WTC11 (cell line): ENCODE measurements around the gene PGM2L1. TPM values are rescaled to one million over a fixed set of nuclear protein-coding genes. Genes with fewer than 3 reads are reported as not detected.

Experiments
- ATAC-seq: fragments of 200-7000 bp; cut with Tn5 transposase; 2 replicates; pipeline ENCODE4 v1.10.0; 2021; ENCODE audit warnings: mild to moderate bottlenecking, moderate library complexity
- CTCF ChIA-PET: fragments of 300-600 bp; sonication (Branson Sonifier 250); formaldehyde crosslinking; loops from one replicate; lab custom pipeline; 2021; ENCODE audit warnings: antibody characterized with exemption; lab: Charles Lee
- POLR2A ChIA-PET: fragments of 350-600 bp; sonication (Branson Sonifier 250); formaldehyde crosslinking; loops from one replicate; lab custom pipeline; 2021; ENCODE audit warnings: antibody characterized with exemption; lab: Charles Lee
- DNase-seq: peaks from one replicate; pipeline ENCODE4 v3.0.0; 2021; ENCODE audit warnings: low spot score
- H3K27ac Mint-ChIP-seq: 2 replicates; pipeline ENCODE4 v1.8.0; 2021; ENCODE audit warnings: mixed read lengths
- H3K27me3 Mint-ChIP-seq: 2 replicates; pipeline ENCODE4 v1.8.0; 2021; ENCODE audit warnings: low read depth, mild to moderate bottlenecking, moderate library complexity, mixed read lengths
- H3K36me3 Mint-ChIP-seq: 2 replicates; pipeline ENCODE4 v1.8.0; 2021; ENCODE audit warnings: mixed read lengths
- H3K4me1 Mint-ChIP-seq: 2 replicates; pipeline ENCODE4 v1.8.0; 2022; ENCODE audit warnings: mixed read lengths
- H3K4me3 Mint-ChIP-seq: 2 replicates; pipeline ENCODE4 v1.8.0; 2021; ENCODE audit warnings: mild to moderate bottlenecking, moderate library complexity, mixed read lengths
- H3K9me3 Mint-ChIP-seq: 2 replicates; pipeline ENCODE4 v1.8.0; 2021; ENCODE audit warnings: mixed read lengths
- AR ChIP-seq: fragments of 250-450 bp; sonication (Bioruptor Pico); IDR thresholded peaks from 2 replicates; pipeline ENCODE4 v1.9.0; 2021; ENCODE audit warnings: mild to moderate bottlenecking
- ATF2 ChIP-seq: sonication (generic); formaldehyde crosslinking; IDR thresholded peaks from 2 replicates; pipeline ENCODE4 v1.8.1; 2022; ENCODE audit warnings: low read depth, missing genetic modification reagents, borderline replicate concordance
- CREM ChIP-seq: sonication (generic); formaldehyde crosslinking; IDR thresholded peaks from 2 replicates; pipeline ENCODE4 v1.8.1; 2022; ENCODE audit warnings: mild to moderate bottlenecking, missing genetic modification reagents, moderate library complexity
- E2F1 ChIP-seq: sonication (generic); formaldehyde crosslinking; IDR thresholded peaks from 2 replicates; pipeline ENCODE4 v1.8.0; 2022; ENCODE audit warnings: mild to moderate bottlenecking, missing genetic modification reagents
- ELF4 ChIP-seq: sonication (generic); formaldehyde crosslinking; IDR thresholded peaks from 2 replicates; pipeline ENCODE4 v1.8.1; 2022; ENCODE audit warnings: low read depth, mild to moderate bottlenecking, moderate library complexity, missing genetic modification reagents
- HMGXB4 ChIP-seq: sonication (generic); formaldehyde crosslinking; IDR thresholded peaks from 2 replicates; pipeline ENCODE4 v1.8.1; 2023; ENCODE audit warnings: mild to moderate bottlenecking, moderate library complexity, missing genetic modification reagents
- MLX ChIP-seq: sonication (generic); formaldehyde crosslinking; IDR thresholded peaks from 2 replicates; pipeline ENCODE4 v1.8.1; 2023; ENCODE audit warnings: mild to moderate bottlenecking, missing genetic modification reagents, moderate library complexity
- NR1H2 ChIP-seq: sonication (generic); formaldehyde crosslinking; IDR thresholded peaks from 2 replicates; pipeline ENCODE4 v1.9.0; 2021; ENCODE audit warnings: mild to moderate bottlenecking, moderate library complexity, missing genetic modification reagents
- OVOL2 ChIP-seq: fragments of 250-450 bp; sonication (Bioruptor Pico); IDR thresholded peaks from 2 replicates; pipeline ENCODE4 v1.9.0; 2021; ENCODE audit warnings: mild to moderate bottlenecking, borderline replicate concordance
- PRRX2 ChIP-seq: fragments of 250-450 bp; sonication (Bioruptor Pico); IDR thresholded peaks from 2 replicates; pipeline ENCODE4 v1.8.0; 2021; ENCODE audit warnings: mild to moderate bottlenecking
- RELA ChIP-seq: sonication (generic); formaldehyde crosslinking; IDR thresholded peaks from 2 replicates; pipeline ENCODE4 v1.8.1; 2022; ENCODE audit warnings: missing genetic modification reagents, mild to moderate bottlenecking, borderline replicate concordance
- SMAD4 ChIP-seq: sonication (generic); formaldehyde crosslinking; IDR thresholded peaks from 2 replicates; pipeline ENCODE4 v1.8.0; 2022; ENCODE audit warnings: mild to moderate bottlenecking, missing genetic modification reagents
- TEAD4 ChIP-seq: sonication (generic); formaldehyde crosslinking; IDR thresholded peaks from 2 replicates; pipeline ENCODE4 v1.8.0; 2022; ENCODE audit warnings: mild to moderate bottlenecking, missing genetic modification reagents
- ZBTB43 ChIP-seq: sonication (generic); formaldehyde crosslinking; IDR thresholded peaks from 2 replicates; pipeline ENCODE4 v1.8.1; 2023; ENCODE audit warnings: mild to moderate bottlenecking, missing genetic modification reagents
- ZMAT4 ChIP-seq: fragments of 250-450 bp; sonication (Bioruptor Pico); IDR thresholded peaks from 2 replicates; pipeline ENCODE4 v1.9.0; 2021; ENCODE audit warnings: mild to moderate bottlenecking
- ZNF263 ChIP-seq: sonication (generic); formaldehyde crosslinking; IDR thresholded peaks from 2 replicates; pipeline ENCODE4 v1.8.1; 2022; ENCODE audit warnings: low read depth, mild to moderate bottlenecking, moderate library complexity, missing genetic modification reagents
- ZNF423 ChIP-seq: fragments of 250-450 bp; sonication (Bioruptor Pico); IDR thresholded peaks from 2 replicates; pipeline ENCODE4 v2.1.2; 2022; ENCODE audit warnings: mild to moderate bottlenecking, moderate library complexity
- ZNF425 ChIP-seq: fragments of 250-450 bp; sonication (Bioruptor Pico); conservative IDR thresholded peaks from 2 replicates; pipeline ENCODE4 v1.9.0; 2021; ENCODE audit warnings: mild to moderate bottlenecking
- ZNF532 ChIP-seq: fragments of 250-450 bp; sonication (Bioruptor Pico); IDR thresholded peaks from 2 replicates; pipeline ENCODE4 v1.9.0; 2021; ENCODE audit warnings: mild to moderate bottlenecking, borderline replicate concordance
- total RNA-seq: library from RNA; stranded (reverse); gene quantifications from 3 replicates; pipeline ENCODE4 v1.2.3, GENCODE V29; 2021

PGM2L1 gene
- total RNA-seq, 1 experiment from 2014 or later, result 34.1 TPM

- no peak for TF ChIP-seq HMGXB4 (CRISPR knock-in tag)
- TF ChIP-seq AR, result no peak
- no peak for TF ChIP-seq RELA
- TF ChIP-seq SMAD4 (CRISPR knock-in tag), result no peak
- no peak for TF ChIP-seq OVOL2 (CRISPR knock-in tag)
- TF ChIP-seq CREM, result no peak
Measured at GRCh38 chr11:74438681-74439080, 40.4 kb upstream of the PGM2L1 start (continued).

GRCh38 chr11:74437441-74438042 is 39.3 kb upstream of the PGM2L1 start:
- DNase-seq (no peak), ATAC-seq (no peak)
- no peak overlapping the region for H3K4me3 Mint-ChIP-seq
- no peaks in the 10 kb centered on the region for H3K4me1 Mint-ChIP-seq
- H3K9me3 Mint-ChIP-seq, result peaks cover 19% of the 10 kb centered on the region
- H3K36me3 Mint-ChIP-seq, result no peaks in the 10 kb centered on the region
- POLR2A ChIA-PET, result interaction anchor here (0.6 kb wide), 1 partner anchor 311 kb away, joined by 3 read pairs; no protein-coding TSS in a partner anchor
- H3K27me3 Mint-ChIP-seq, result no peaks in the 10 kb centered on the region; the same call in 1 of the 2 replicates
- CTCF ChIA-PET, result interaction anchor here (1.3 to 5.1 kb wide), 3 partner anchors 13 to 182 kb away, joined by 5 to 31 read pairs (median 5); no protein-coding TSS in a partner anchor
- H3K27ac Mint-ChIP-seq, result no peak overlapping the region
- no peak for TF ChIP-seq ZNF263 (CRISPR knock-in tag)
- no peak for TF ChIP-seq TEAD4 (CRISPR knock-in tag)
- no peak for TF ChIP-seq NR1H2
- no peak for TF ChIP-seq ZBTB43 (CRISPR knock-in tag)
- TF ChIP-seq ZNF425 (CRISPR knock-in tag), result no peak
- no peak for TF ChIP-seq ELF4
- TF ChIP-seq PRRX2, result no peak
- no peak for TF ChIP-seq ATF2 (CRISPR knock-in tag)
- no peak for TF ChIP-seq ZNF423
- TF ChIP-seq ZMAT4 (CRISPR knock-in tag), result no peak
- no peak for TF ChIP-seq ZNF532 (CRISPR knock-in tag)
- TF ChIP-seq MLX, result no peak
- no peak for TF ChIP-seq E2F1
